Effector memory CD8-positive, alpha-beta T cell (primary cell): ENCODE measurements around the gene ZNF646.

ENCODE experiments used
- ATAC-seq: fragments of 150-1000 bp; cut with Tn5 transposase; replicated peaks from 2 replicates; pipeline ENCODE4 v1.10.0; 2021; ENCODE audit warnings: mild to moderate bottlenecking, moderate library complexity
- DNase-seq, 3 experiments: peaks; one replicate each; pipeline ENCODE4 v3.0.0; 2021
- H3K27ac Mint-ChIP-seq, 2 donors: one replicate each; pipeline ENCODE4 v1.8.0; 2022; ENCODE audit warnings: mild to moderate bottlenecking in 2 of 2, mixed read lengths in 2 of 2, moderate library complexity in 2 of 2
- H3K27me3 Mint-ChIP-seq, 2 donors: one replicate each; pipeline ENCODE4 v1.8.0; 2022; ENCODE audit warnings: mixed read lengths in 2 of 2
- H3K36me3 Mint-ChIP-seq: one replicate; pipeline ENCODE4 v1.8.0; 2022; ENCODE audit warnings: mild to moderate bottlenecking, moderate library complexity, mixed read lengths; ENCODE audit not compliant: insufficient read depth
- H3K4me1 Mint-ChIP-seq, 2 donors: one replicate each; pipeline ENCODE4 v1.8.0; 2022; ENCODE audit warnings: low read depth in 2 of 2, mixed read lengths in 2 of 2
- H3K4me3 Mint-ChIP-seq, 2 donors: one replicate each; pipeline ENCODE4 v1.8.0; 2022; ENCODE audit warnings: mild to moderate bottlenecking in 2 of 2, mixed read lengths in 2 of 2, moderate library complexity in 2 of 2
- H3K9me3 Mint-ChIP-seq, 2 donors: one replicate each; pipeline ENCODE4 v1.8.0; 2022; ENCODE audit warnings: mixed read lengths in 2 of 2

Gene ZNF646

DNA sequence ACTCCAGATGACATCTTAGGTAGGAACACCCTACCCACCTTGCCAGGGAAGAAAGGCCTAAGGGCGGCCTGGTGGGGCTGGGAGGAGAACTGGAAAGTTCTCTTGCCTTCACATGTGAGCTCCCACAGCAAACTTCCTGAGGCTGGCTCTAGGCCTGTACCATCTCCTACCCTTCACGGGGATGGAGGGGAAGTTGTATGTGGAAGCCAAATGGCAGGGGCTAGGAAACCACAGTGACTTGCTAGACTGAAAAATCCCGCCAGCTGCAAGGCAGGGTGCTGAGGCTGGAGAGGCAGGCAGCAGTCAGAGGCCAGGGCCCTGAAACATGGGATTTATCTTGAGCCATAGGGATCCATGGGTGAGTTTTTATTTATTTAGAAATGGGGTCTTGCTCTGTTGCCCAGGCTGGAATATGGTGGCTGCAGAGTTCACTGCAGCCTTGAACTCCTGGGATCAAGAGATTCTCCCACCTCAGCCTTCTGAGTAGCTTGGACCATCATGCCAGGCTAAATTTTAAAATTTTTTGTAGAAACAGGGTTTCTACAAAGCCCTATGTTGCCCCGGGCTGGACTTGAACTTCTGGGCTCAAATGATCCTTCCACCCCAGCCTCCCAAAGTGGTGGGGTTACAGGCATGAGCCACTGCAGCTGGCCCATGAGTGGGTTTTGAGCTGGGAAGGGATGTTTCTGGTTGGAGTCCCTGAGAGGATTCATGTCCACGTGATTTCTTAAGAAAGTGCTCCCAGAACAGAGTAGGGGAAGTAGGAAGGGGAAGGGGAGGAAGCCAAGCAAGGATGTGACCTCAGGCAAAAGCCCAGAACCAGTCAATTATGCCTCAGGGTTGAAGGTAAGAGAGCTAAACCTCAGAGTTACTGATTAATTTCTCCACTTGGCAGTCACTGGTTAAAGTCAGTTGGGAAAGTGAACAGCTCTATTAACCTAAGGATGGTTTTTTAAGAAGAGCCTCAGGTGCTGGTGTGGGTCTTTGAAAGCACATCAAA is 39.2 kb downstream of the ZNF646 start:
- ATAC-seq (no peak), DNase-seq (no peak)
- Mint-ChIP-seq H3K4me1 (peaks cover 6 to 15% of the 10 kb centered on the region in 2 donors), H3K4me3 (no peak overlapping the region), H3K27me3 (no peaks in the 10 kb centered on the region), H3K27ac (peak overlapping the region; percentile 7 to 22), H3K36me3 (peaks cover 29% of the 10 kb centered on the region), H3K9me3 (no peaks in the 10 kb centered on the region)

DNA sequence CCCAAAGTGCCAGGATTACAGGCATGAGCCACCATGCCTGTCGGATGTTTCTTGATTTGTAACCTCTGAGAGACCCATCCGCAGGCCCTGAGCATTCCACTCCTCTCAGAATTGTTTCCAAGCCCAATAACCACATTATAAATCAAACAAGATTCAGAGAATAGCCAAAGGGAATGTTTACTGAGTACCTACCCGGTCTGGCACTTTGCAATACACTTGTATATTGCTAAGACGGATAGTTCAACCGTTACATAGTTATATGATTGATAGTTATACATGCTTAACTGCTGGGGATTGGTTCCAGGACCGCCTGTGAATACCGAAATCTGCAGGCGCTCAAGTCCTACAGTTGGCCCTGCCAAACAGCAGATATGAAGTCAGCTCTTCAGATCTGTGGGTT is 40.2 kb downstream of the ZNF646 start:
- no peaks in the 10 kb centered on the region for H3K9me3 Mint-ChIP-seq
- H3K27ac Mint-ChIP-seq, result no peak overlapping the region
- H3K4me1 Mint-ChIP-seq, result peaks cover 9 to 15% of the 10 kb centered on the region in 2 donors
- ATAC-seq (no peak), DNase-seq (no peak)
- no peak overlapping the region for H3K4me3 Mint-ChIP-seq
- H3K36me3 Mint-ChIP-seq, result peaks cover 36% of the 10 kb centered on the region
- H3K27me3 Mint-ChIP-seq, result no peaks in the 10 kb centered on the region

DNA sequence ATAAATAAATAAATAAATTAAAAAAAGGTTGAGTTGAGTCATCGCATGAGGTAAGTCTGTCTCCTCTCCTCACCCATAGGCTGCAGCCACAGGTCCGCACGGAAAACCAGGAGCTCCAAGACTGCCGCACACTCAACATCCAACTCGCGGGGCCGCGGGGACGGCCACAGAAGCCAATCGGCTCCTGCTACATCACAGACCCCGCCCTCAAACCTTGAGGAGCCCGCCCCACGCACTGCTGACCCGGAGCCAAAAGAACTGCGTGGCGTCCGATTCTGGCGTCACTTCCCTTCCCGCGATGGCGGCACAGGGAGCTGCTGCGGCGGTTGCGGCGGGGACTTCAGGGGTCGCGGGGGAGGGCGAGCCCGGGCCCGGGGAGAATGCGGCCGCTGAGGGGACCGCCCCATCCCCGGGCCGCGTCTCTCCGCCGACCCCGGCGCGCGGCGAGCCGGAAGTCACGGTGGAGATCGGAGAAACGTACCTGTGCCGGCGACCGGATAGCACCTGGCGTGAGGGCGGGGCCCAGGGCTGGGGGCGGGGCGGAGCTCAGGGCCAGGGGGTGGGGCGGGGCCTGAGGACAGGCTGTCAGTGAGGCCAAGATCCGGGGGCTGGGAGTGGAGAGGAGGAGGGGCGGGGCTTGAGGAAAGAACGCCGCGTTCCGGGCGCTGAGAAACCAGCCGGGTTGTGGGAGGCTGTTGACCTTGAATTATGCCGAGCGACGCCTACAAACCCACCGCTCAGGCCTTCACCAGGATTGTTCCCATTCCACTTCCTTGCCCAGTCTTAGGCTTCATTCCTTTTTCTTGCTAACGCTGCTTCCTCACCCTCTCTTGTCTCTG is 43.4 kb downstream of the ZNF646 start, which contains the start of gene KAT8:
Gene KAT8, plus strand, starts transcription at position 281 of the 839 bp plus-strand sequence. Its CDS starts 18 bp downstream, at position 299.
- Mint-ChIP-seq H3K27ac (peak within 1 kb of the TSS; percentile 83 to 91), H3K27me3 (no peaks in the 10 kb centered on the region), H3K4me3 (peak within 1 kb of the TSS; percentile 77 to 79), H3K36me3 (peaks cover 49% of the 10 kb centered on the region), H3K9me3 (no peaks in the 10 kb centered on the region), H3K4me1 (peaks cover 9% of the 10 kb centered on the region in 2 donors)
- DNase-seq, result peak; percentile 95 to 96 (median 95)
- peak; percentile 91 for ATAC-seq

DNA sequence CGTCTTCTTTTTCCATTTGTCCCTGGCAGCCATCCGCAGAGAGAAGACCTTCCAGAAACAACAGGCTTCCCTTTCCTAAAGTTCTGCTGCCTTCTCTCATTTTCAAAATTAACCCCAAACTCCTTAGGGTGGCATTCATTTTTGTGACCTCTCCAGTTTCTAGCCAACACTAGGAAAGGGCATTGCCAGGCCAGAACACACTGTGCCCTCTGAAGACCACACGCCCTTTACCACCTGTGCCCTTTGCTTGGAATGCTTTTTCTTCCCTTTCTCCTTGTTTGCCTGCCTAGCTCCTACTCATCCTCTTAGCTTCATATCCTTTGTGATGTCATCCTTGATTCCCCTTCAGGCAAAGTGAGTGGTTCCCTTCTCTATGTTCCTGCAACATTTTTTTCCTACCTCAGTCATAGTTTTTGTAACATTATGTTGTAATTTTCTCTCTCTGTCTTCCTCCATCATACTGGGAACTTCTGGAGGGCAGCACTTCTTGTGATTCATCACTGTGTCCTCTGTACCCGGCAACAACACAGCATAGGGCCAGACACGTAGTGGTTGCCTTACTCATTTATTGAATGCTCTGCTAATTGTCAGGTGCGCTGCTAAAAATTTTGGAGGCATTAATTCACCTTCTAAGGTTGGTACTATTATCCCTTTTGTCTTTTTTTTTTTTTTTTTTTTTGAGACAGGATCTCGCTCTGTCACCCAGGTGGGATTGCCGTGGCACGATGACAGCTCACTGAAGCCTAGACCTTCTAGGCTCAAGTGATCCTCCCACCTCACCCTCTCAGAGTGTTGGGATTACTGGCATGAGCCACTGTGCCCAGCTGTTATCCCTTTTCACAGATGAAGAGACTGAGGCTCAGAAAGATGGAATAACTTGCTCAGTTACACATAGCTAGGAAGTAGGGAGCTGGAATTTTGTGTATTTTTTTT is 44.3 kb downstream of the ZNF646 start:
- Mint-ChIP-seq H3K4me3 (peak overlapping the region; percentile 77 to 79), H3K36me3 (peaks cover 57% of the 10 kb centered on the region), H3K27ac (peak overlapping the region; percentile 83 to 91), H3K4me1 (peaks cover 9% of the 10 kb centered on the region in 2 donors), H3K27me3 (no peaks in the 10 kb centered on the region), H3K9me3 (no peaks in the 10 kb centered on the region)
- DNase-seq (no peak), ATAC-seq (no peak)

DNA sequence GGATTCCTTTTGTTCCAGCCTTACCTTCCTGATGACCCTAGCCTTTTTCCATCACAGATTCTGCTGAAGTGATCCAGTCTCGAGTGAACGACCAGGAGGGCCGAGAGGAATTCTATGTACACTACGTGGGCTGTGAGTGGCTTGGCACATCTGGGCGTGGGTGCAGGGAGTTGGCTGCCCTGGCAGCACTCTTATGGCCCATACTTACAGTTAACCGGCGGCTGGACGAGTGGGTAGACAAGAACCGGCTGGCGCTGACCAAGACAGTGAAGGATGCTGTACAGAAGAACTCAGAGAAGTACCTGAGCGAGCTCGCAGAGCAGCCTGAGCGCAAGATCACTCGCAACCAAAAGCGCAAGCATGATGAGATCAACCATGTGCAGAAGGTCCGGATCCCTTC is 45.9 kb downstream of the ZNF646 start:
- no peak for DNase-seq
- Mint-ChIP-seq H3K4me3 (no peak overlapping the region), H3K4me1 (peaks cover 9% of the 10 kb centered on the region in 2 donors), H3K36me3 (peaks cover 67% of the 10 kb centered on the region), H3K27me3 (no peaks in the 10 kb centered on the region), H3K9me3 (no peaks in the 10 kb centered on the region), H3K27ac (no peak overlapping the region)
- no peak for ATAC-seq

DNA sequence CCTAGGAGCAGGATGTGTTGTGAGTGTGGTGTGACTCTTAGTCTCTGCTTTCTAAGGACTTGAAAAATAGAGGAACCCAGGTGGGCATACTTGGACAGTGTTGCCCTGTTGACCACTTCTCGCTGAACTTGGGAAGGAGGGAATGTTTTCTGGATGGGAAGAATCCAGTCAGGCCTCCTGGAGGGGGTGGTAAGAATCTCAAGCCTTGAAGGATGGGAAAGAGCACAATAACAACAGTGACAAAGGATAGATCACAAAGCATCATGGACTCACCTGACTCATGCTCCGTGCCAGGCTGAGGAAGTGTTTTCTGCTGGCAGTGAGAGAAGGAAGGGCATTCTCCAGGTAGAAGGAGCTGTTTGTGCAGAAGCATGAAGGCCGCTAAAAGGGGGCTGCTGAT is 51.6 kb downstream of the ZNF646 start:
- H3K4me3 Mint-ChIP-seq, result no peak overlapping the region
- peak overlapping the region in 1 of 2 donors; percentile 68 for H3K27ac Mint-ChIP-seq
- peaks cover 0 to 5% of the 10 kb centered on the region in 2 donors for H3K4me1 Mint-ChIP-seq
- H3K36me3 Mint-ChIP-seq, result peaks cover 50% of the 10 kb centered on the region
- ATAC-seq (no peak), DNase-seq (no peak)
- no peaks in the 10 kb centered on the region for H3K27me3 Mint-ChIP-seq
- no peaks in the 10 kb centered on the region for H3K9me3 Mint-ChIP-seq

DNA sequence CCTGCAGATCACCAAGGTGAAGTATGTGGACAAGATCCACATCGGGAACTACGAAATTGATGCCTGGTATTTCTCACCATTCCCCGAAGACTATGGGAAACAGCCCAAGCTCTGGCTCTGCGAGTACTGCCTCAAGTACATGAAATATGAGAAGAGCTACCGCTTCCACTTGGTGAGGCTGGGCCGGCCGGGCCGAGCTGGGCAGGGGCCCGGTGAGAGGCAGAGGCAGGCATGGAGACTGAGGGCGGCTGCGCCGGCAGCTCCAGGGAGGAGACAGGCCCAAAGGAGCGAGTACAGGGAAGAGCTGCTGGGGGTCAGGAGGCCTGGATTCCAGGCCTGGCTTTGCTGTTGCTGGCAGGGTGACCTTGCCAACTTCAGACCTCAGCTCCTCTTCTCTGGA is 53.0 kb downstream of the ZNF646 start:
- ATAC-seq, result no peak
- peak overlapping the region in 1 of 2 donors; percentile 84 for H3K27ac Mint-ChIP-seq

DNA sequence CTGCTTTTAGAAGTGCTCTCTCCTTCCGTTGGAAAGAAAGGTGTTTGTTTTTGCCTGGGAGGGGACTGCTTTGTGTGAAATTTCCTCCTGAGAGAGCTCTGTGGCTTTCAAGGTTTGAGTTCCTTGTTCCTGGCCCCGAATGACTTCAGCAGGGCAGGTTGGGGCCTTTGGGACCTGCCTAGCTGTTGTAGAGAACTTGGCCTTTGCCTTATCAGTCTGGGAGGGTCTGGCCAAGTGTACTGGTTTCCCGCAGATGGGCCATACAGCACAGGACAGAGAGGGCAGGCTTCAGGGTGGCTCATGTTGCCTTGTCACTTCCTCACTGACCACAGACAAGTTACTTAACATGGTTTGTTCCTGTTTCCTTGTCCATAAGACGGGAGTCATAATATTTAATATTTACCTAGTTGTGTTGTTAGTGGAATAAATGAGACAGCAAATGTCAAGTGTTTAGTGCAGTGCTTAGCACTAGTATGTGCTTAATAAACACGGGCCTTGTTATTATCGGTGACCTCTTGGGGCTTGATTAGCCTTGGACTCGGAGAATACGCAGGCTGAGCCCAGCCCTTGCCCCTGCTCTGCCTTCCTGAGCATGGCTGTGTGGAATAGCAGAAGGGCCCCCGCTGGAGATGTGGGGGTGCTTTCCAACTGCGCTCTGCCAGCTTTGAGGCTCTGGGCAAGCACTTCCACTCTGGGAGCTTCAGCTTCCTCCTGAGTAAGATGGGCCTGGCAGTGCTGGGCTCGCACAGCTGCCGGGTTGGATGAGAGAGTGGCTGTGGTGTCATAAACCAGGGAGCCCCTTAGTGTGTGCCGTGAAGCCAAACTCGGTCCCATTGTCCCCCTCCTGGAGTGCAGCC is 54.7 kb downstream of the ZNF646 start:
- Mint-ChIP-seq H3K4me1 (peaks cover 0 to 5% of the 10 kb centered on the region in 2 donors), H3K4me3 (no peak overlapping the region), H3K27me3 (no peaks in the 10 kb centered on the region), H3K9me3 (no peaks in the 10 kb centered on the region), H3K36me3 (peaks cover 28% of the 10 kb centered on the region), H3K27ac (no peak overlapping the region)
- ATAC-seq, result peak; percentile 49
- no peak for DNase-seq

More for the DNA sequence above, 53.0 kb downstream of the ZNF646 start:
- H3K36me3 Mint-ChIP-seq, result peaks cover 43% of the 10 kb centered on the region
- no peaks in the 10 kb centered on the region for H3K27me3 Mint-ChIP-seq
- no peak overlapping the region for H3K4me3 Mint-ChIP-seq
- H3K9me3 Mint-ChIP-seq, result no peaks in the 10 kb centered on the region
- DNase-seq, result no peak
- H3K4me1 Mint-ChIP-seq, result peaks cover 0 to 5% of the 10 kb centered on the region in 2 donors

DNA sequence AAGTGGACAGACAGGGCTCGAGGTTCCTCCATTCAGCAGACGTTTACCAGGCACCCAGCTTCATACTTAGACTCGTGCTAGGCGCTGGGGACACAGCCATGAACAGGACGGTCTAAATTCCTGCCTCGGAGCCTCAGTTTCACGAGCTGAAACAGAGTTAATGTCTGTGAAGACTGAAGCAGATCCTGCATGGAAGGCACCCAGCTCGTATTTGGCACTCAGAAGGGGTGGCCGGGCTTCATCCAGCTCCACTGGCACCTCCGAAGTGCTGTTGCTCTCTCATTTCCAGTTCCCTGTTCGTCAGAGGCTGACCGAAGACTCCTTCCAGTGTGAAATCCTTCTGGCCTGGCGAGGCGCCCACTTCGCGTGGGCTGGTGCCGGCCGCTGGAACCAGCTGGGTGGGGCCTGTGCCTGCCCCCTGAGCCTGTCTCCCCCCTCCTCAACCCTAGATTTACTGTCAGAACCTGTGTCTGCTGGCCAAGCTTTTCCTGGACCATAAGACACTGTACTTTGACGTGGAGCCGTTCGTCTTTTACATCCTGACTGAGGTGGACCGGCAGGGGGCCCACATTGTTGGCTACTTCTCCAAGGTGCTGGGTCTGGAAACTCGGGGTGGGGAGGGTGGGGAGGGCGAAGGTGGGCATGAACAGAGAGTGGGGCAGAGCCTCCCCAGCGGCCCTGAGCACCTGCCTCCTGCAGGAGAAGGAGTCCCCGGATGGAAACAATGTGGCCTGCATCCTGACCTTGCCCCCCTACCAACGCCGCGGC is 55.5 kb downstream of the ZNF646 start:
- no peak for ATAC-seq
- Mint-ChIP-seq H3K4me1 (peaks cover 0 to 5% of the 10 kb centered on the region in 2 donors), H3K9me3 (no peaks in the 10 kb centered on the region), H3K27ac (peak overlapping the region in 1 of 2 donors; percentile 26), H3K27me3 (no peaks in the 10 kb centered on the region), H3K4me3 (no peak overlapping the region), H3K36me3 (peaks cover 23% of the 10 kb centered on the region)
- no peak for DNase-seq

DNA sequence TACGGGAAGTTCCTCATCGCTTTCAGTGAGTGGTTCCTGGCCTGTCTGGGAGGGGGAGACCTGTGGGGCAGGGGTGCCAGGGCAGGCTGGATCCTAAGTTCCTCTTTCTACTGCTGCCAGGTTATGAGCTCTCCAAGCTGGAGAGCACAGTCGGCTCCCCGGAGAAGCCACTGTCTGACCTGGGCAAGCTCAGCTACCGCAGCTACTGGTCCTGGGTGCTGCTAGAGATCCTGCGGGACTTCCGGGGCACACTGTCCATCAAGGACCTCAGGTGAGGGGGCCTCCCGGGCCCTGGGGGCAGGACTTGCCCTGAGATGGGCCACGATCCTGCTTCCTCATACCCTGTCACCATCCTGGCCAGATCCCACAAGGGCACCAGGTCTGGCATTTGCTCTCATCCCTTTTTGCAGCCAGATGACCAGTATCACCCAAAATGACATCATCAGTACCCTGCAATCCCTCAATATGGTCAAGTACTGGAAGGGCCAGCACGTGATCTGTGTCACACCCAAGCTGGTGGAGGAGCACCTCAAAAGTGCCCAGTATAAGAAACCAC is 56.2 kb downstream of the ZNF646 start:
- no peak for DNase-seq
- H3K27me3 Mint-ChIP-seq, result no peaks in the 10 kb centered on the region
- no peaks in the 10 kb centered on the region for H3K9me3 Mint-ChIP-seq
- H3K4me1 Mint-ChIP-seq, result peaks cover 0 to 5% of the 10 kb centered on the region in 2 donors
- ATAC-seq, result no peak
- H3K36me3 Mint-ChIP-seq, result peaks cover 23% of the 10 kb centered on the region
- no peak overlapping the region for H3K27ac Mint-ChIP-seq
- no peak overlapping the region for H3K4me3 Mint-ChIP-seq

DNA sequence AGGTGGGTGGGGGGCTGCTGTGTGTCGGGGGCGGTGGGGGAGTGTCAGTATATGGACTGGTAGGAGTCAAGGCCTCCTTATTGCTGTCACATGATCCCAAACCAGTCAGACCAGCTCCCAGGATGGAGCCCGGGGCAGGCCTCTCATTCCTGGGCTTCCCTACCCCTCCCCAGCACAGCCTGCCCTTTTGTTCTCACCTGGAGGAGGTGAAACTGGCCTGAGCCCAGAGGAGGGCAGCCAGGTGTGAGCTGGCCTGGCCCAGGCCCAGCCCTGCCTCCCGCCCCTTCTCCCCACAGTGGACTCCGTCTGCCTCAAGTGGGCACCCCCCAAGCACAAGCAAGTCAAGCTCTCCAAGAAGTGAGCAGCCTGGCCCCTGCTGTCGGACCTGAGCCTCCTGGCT is 56.7 kb downstream of the ZNF646 start:
- peaks cover 0 to 3% of the 10 kb centered on the region in 2 donors for H3K4me1 Mint-ChIP-seq
- no peak overlapping the region for H3K27ac Mint-ChIP-seq
- no peaks in the 10 kb centered on the region for H3K27me3 Mint-ChIP-seq
- ATAC-seq (no peak), DNase-seq (no peak)
- peaks cover 26% of the 10 kb centered on the region for H3K36me3 Mint-ChIP-seq
- H3K9me3 Mint-ChIP-seq, result no peaks in the 10 kb centered on the region
- no peak overlapping the region for H3K4me3 Mint-ChIP-seq
